SU-DHL-6 (cell line): ENCODE data around the gene KRTAP7-1.

Experiments
- H2AFZ ChIP-seq: fragments of 200-600 bp; sonication (generic); 2 replicates; pipeline ENCODE4 v1.6.1; 2014; ENCODE audit warnings: low read depth, mild to moderate bottlenecking, moderate library complexity, mixed read lengths, antibody characterized with exemption, low read length; ENCODE audit not compliant: severe bottlenecking
- H3F3A ChIP-seq: fragments of 200-600 bp; shearing (Covaris generic); 2 replicates; pipeline ENCODE4 v1.6.0; 2016; ENCODE audit warnings: antibody characterized with exemption, mild to moderate bottlenecking; ENCODE audit not compliant: insufficient read depth
- H3K27ac ChIP-seq: fragments of 200-600 bp; sonication (generic); 2 replicates; pipeline ENCODE4 v1.5.1; 2016; ENCODE audit warnings: low read depth, mild to moderate bottlenecking, low read length, moderate library complexity, mixed read lengths
- H3K27me3 ChIP-seq: fragments of 200-600 bp; sonication (generic), shearing (Covaris generic); 2 replicates; pipeline ENCODE4 v1.6.0; 2014; ENCODE audit warnings: mild to moderate bottlenecking, low read length
- H3K36me3 ChIP-seq: fragments of 200-600 bp; sonication (generic); 2 replicates; pipeline ENCODE4 v1.6.1; 2014; ENCODE audit warnings: mild to moderate bottlenecking, low read length, mixed read lengths
- H3K4me2 ChIP-seq: fragments of 300-600, 200-600 bp; shearing (Covaris generic), sonication (generic); 2 replicates; pipeline ENCODE4 v1.6.0; 2014; ENCODE audit warnings: low read length, low read depth, mild to moderate bottlenecking; ENCODE audit not compliant: poor library complexity, severe bottlenecking
- H3K4me3 ChIP-seq: fragments of 200-600 bp; sonication (generic); 2 replicates; pipeline ENCODE4 v1.5.1; 2014; ENCODE audit warnings: antibody characterized with exemption, low read length, mild to moderate bottlenecking, mixed read lengths; ENCODE audit not compliant: insufficient read depth, poor library complexity, severe bottlenecking
- H3K79me2 ChIP-seq: fragments of 200-600 bp; sonication (generic); 2 replicates; pipeline ENCODE4 v1.6.1; 2014; ENCODE audit warnings: mild to moderate bottlenecking, low read length, moderate library complexity; ENCODE audit not compliant: insufficient read depth
- H3K9ac ChIP-seq: fragments of 200-600 bp; sonication (generic); 2 replicates; pipeline ENCODE4 v1.7.0; 2014; ENCODE audit warnings: mild to moderate bottlenecking, low read length
- H3K9me2 ChIP-seq: fragments of 200-600 bp; sonication (generic); replicated peaks from 2 replicates; pipeline ENCODE4 v1.6.1; 2014; ENCODE audit warnings: low read length; ENCODE audit not compliant: insufficient read depth
- H3K9me3 ChIP-seq: fragments of 200-600 bp; sonication (generic); 2 replicates; pipeline ENCODE4 v1.6.1; 2014; ENCODE audit warnings: low read length, mixed read lengths; ENCODE audit not compliant: insufficient read depth
- H4K20me1 ChIP-seq: fragments of 200-600 bp; sonication (generic); 2 replicates; pipeline ENCODE4 v1.6.1; 2014; ENCODE audit warnings: low read depth, mild to moderate bottlenecking, antibody characterized with exemption, low read length, moderate library complexity, mixed read lengths
- CTCF ChIP-seq: fragments of 200-600 bp; sonication (generic); IDR thresholded peaks from one replicate; pipeline ENCODE4 v1.5.1; 2017; ENCODE audit warnings: antibody characterized with exemption, mild to moderate bottlenecking, low read length, moderate library complexity; ENCODE audit not compliant: insufficient read depth, poor library complexity, severe bottlenecking
- EZH2phosphoT487 ChIP-seq: fragments of 200-600 bp; sonication (generic), shearing (Covaris generic); conservative IDR thresholded peaks from 2 replicates; pipeline ENCODE4 v1.6.1; 2018; ENCODE audit warnings: mild to moderate bottlenecking, antibody characterized with exemption, low read length, moderate library complexity, mixed read lengths

The KRTAP7-1 gene

GRCh38 chr21:30842990-30843389 is 13.4 kb upstream of the KRTAP7-1 start:
- H3K9me2 ChIP-seq: no peaks in the 10 kb centered on the region
- H3K27ac ChIP-seq: no peak overlapping the region
- no peak for TF ChIP-seq CTCF
- no peak for TF ChIP-seq EZH2phosphoT487
- no peaks in the 10 kb centered on the region for H3K36me3 ChIP-seq
- H3K27me3 ChIP-seq: no peaks in the 10 kb centered on the region
- H3K4me2 ChIP-seq: no peak overlapping the region
- no peaks in the 10 kb centered on the region for H3F3A ChIP-seq
- H4K20me1 ChIP-seq: no peaks in the 10 kb centered on the region
- no peak overlapping the region for H3K9ac ChIP-seq
- no peaks in the 10 kb centered on the region for H3K9me3 ChIP-seq
- no peaks in the 10 kb centered on the region for H3K79me2 ChIP-seq
- H3K4me3 ChIP-seq: no peak overlapping the region
- H2AFZ ChIP-seq: no peak overlapping the region

GRCh38 chr21:30839304-30839703 is 9.7 kb upstream of the KRTAP7-1 start:
- Histone ChIP-seq H3K9ac (no peak overlapping the region), H3K36me3 (no peaks in the 10 kb centered on the region), H3K9me3 (no peaks in the 10 kb centered on the region), H4K20me1 (no peaks in the 10 kb centered on the region), H3K9me2 (no peaks in the 10 kb centered on the region), H3K4me3 (no peak overlapping the region), H3F3A (no peaks in the 10 kb centered on the region), H3K79me2 (no peaks in the 10 kb centered on the region), H3K27me3 (no peaks in the 10 kb centered on the region), H2AFZ (no peak overlapping the region), H3K4me2 (no peak overlapping the region), H3K27ac (no peak overlapping the region)
- TF ChIP-seq CTCF (peak; percentile 33), EZH2phosphoT487 (no peak)

- TF ChIP-seq CTCF (no peak), EZH2phosphoT487 (no peak)
- H3K4me2 ChIP-seq: no peak overlapping the region
- no peak overlapping the region for H2AFZ ChIP-seq
- H3K36me3 ChIP-seq: no peaks in the 10 kb centered on the region
- H3F3A ChIP-seq: no peaks in the 10 kb centered on the region
- H4K20me1 ChIP-seq: no peaks in the 10 kb centered on the region
- no peak overlapping the region for H3K9ac ChIP-seq
- no peaks in the 10 kb centered on the region for H3K9me2 ChIP-seq
- no peak overlapping the region for H3K4me3 ChIP-seq
- no peaks in the 10 kb centered on the region for H3K79me2 ChIP-seq
- no peaks in the 10 kb centered on the region for H3K9me3 ChIP-seq
- no peaks in the 10 kb centered on the region for H3K27me3 ChIP-seq
- no peak overlapping the region for H3K27ac ChIP-seq
Measured at GRCh38 chr21:30838536-30838935, 9.0 kb upstream of the KRTAP7-1 start.
